HG03565 (cell line): Measurements from ENCODE around the gene UBA6.
A peak's percentile ranks its signal among the peaks of the same experiment; 100 is the strongest.
"Not testable (repeated sequence)": the region's sequence is repeated elsewhere in the genome, so short reads cannot be mapped to it uniquely, and the experiment has no call there.

Experiments
- ATAC-seq: cut with Tn5 transposase; IDR thresholded peaks from one replicate; pipeline ENCODE4 v1.9.1; 2021; ENCODE audit warnings: mild to moderate bottlenecking, moderate library complexity; ENCODE audit not compliant: unreplicated experiment

The UBA6 gene

GRCh38 chr4:67674098-67674497, 26.9 kb downstream of the UBA6 start:
- ATAC-seq = no peak

GRCh38 chr4:67668315-67668714, 32.6 kb downstream of the UBA6 start:
- ATAC-seq = no peak

GRCh38 chr4:67660418-67660817, 40.5 kb downstream of the UBA6 start:
- ATAC-seq = no peak

DNA sequence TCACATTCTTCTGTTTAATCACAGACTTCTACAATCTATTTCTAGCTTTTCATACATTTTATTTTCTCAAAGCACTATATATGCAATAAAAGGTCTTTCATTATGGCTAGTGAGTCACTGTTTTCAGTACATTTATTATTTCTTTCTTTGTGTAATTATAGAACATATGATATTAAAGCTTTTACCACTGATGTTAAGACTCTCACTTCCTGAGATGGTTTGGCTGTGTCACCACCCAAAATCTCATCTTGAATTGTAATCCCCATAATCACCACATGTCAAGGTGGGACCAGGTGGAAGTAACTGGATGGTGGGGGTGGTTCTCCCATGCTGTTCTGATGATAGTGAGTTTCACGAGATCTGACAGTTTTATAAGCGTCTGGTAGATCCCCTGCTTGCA, 41.9 kb downstream of the UBA6 start:
- no peak for ATAC-seq

DNA sequence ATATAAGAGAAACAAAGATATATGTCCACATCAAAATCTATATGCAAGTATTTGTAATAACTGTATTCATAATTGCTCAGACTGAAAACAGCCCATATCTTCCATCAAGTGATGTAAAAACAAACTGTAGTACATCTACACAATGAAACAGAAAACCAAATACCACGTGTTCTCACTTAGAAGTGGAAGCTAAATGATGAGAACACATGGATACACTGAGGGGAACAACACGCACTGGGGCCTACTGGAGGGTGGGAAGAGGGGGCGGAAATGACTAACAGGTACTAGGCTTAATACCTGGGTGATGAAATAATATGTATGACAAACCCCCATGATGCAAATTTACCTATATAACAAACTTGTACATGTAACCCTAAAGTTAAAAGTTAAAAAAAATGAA, 42.7 kb downstream of the UBA6 start:
- no peak for ATAC-seq

GRCh38 chr4:67651536-67651935, 49.4 kb downstream of the UBA6 start:
- no peak for ATAC-seq

DNA sequence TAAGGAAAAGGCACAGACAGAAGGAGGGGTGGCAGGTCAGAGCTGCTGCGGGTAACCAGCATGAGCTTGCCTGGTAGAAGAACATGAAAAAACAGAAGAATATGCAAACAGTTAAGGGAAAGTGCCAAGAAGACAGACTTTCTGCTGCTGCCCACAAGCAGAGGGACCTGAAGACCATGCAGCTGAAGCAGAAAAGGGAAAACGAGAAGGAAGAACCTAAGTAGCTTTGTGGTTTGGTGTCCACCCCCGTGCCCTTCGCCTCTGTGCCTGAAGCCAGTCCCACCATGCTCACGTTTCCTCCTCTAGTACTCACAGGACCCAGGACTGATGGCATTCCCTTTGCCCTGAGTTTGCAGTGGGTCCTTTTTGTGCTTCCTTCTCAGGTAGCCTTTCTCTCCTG, 62.8 kb downstream of the UBA6 start:
- no peak for ATAC-seq

- ATAC-seq = not testable (repeated sequence)
These were observed 64.0 kb downstream of the UBA6 start for GRCh38 chr4:67636978-67637377.

DNA sequence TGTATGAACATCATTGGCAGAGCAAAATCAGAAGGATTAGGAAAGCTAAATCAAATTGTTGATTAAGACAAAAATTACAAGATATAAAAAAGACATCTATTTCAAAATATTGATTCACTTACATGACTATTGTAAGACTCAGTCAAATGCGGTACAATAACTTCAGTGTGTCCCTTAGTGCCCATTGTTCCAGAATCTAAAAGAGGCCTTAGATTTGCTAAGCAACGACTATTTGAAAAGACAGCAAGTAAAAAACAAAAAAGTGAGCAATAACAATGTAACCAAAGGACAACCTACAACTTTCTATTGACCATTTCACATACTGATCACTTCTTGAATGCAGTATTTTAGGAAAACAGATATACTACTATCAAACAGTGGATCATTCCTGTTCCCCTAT, 65.6 kb downstream of the UBA6 start:
- ATAC-seq = no peak

- no peak for ATAC-seq
These were observed 66.2 kb downstream of the UBA6 start for GRCh38 chr4:67634741-67635140.

DNA sequence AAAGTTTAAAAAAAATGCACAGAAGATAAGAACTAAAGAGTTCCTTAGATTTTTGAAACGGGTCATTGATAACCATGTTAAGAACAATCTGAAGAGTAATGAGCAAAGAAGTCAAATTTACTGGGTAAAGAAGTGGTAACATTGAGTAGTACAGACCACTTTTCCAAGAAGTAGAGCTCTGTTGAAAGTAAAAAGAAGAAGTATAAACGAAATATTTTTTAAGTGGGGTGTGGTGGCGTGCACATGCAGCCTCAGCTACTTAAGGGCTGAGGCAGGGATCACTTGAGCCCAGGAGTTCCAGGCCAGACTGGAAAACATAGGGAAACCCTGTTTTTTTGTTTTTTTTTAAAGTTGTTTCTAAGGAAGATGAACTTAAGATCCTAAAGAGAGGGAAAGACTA, 68.5 kb downstream of the UBA6 start:
- ATAC-seq = peak; percentile 93

GRCh38 chr4:67624939-67625338, 76.0 kb downstream of the UBA6 start:
- no peak for ATAC-seq

- no peak for ATAC-seq
These were observed 84.5 kb downstream of the UBA6 start for GRCh38 chr4:67616478-67616877.

DNA sequence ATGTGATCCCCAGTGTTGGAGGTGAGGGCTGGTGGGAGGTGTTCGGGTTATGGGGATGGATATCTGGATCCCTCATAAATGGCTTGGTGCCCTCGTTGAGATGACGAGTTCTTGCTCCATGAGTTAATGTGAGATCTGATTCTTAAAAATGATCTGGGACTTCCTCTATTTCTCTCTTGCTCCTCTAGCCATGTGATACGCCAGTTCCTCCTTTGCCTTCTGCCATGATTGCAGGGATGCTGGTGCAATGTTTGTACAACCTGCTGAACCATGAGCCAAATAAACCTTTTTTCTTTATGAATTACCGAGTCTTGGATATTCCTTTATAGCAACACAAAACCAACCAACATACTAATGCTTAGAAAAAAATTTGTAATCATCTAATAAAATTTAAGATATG, 85.8 kb downstream of the UBA6 start:
- ATAC-seq = no peak

DNA sequence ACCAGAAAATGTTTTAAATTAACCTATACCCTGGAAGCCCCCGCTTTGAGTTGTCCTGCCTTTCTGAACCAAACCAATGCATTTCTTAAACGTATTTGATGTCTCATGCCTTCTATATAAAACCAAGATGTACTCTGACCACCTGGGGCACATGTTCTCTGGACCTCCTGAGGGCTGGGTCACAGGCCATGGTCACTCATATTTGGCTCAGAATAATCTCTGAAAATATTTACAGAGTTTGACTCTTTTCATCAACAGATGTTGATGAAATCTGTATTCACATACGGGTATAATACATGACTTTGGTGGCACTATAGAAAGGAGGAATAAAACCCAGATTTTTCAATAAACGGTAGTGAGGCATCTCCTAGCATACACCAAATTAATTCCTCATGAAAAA, 86.8 kb downstream of the UBA6 start:
- ATAC-seq = no peak

GRCh38 chr4:67608027-67608426, 92.9 kb downstream of the UBA6 start:
- ATAC-seq = no peak

DNA sequence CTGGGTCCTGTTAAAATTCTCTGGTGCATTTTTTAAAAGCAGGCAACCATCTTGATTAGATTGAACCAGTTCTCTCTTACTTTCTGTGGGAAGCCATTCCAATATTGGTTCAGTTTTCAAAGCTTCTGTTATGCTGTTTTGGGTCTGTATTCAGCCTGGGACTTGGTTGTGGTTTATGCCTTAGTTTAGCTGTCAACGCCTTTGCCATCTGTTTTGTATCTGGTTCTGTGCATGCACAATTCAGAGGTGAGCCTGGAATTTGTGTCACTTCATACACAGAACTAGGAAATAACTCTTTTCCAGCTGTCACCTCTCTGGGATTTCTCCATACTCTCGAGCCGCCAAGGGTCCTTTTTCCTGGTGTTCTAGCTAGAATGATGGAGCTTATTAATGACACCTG, 96.2 kb downstream of the UBA6 start:
- ATAC-seq = no peak

- ATAC-seq = no peak
These were observed 97.0 kb downstream of the UBA6 start for GRCh38 chr4:67604029-67604381.

- no peak for ATAC-seq
These were observed 97.5 kb downstream of the UBA6 start for GRCh38 chr4:67603310-67604028.

- no peak for ATAC-seq
These were observed 107.2 kb downstream of the UBA6 start for GRCh38 chr4:67593741-67594175.

GRCh38 chr4:67587156-67587555, 113.8 kb downstream of the UBA6 start:
- ATAC-seq = no peak

- ATAC-seq = no peak
These were observed 116.5 kb downstream of the UBA6 start for GRCh38 chr4:67584496-67584895.

DNA sequence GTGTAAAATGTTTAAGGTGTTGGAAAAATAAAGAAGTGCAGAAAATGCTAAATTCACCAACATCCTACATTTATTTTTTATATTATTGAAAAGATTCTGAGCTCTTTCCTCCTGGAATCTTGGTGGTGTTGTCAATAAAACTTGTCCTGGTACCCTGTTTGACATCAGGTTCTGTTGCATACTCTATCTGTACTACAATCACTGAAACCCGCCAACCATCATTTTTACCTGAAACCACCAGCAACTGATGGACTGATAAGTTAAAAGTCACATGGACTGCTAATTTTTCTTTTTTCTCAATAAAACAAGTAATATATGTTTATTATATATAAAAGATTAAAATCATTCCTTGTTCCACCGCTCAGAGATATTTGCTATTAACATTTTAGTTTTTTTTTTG, 119.0 kb downstream of the UBA6 start:
- no peak for ATAC-seq
